CD14-positive monocyte (primary cell): Measurements from ENCODE around the gene C1orf74. TPM values are rescaled to one million over a fixed set of nuclear protein-coding genes. Genes with fewer than 3 reads are reported as not detected.

Experiments used
- DNase-seq, 3 donors: peaks; one replicate each; pipeline ENCODE4 v3.0.0-alpha.2; 2011 to 2022
- H2AFZ ChIP-seq: 2 replicates; pipeline ENCODE4 v1.6.0; 2012; ENCODE audit warnings: mild to moderate bottlenecking, low read depth, low read length, inconsistent platforms; ENCODE audit not compliant: insufficient read depth, poor library complexity, severe bottlenecking
- H3K27ac ChIP-seq, 2 donors: 1 replicate in 1 of 2; 2 replicates in 1 of 2; pipeline ENCODE4 v1.5.1; 2012 to 2013; ENCODE audit warnings: low read length in 2 of 2, control low read depth in 1 of 2, inconsistent platforms in 1 of 2, low read depth in 1 of 2, mild to moderate bottlenecking in 1 of 2
- H3K27me3 ChIP-seq, 2 donors: one replicate each; pipeline versions ENCODE4 v1.6.0 to v1.6.1; 2011 to 2013; ENCODE audit warnings: low read length in 2 of 2; ENCODE audit not compliant: control insufficient read depth in 2 of 2, insufficient read depth in 2 of 2
- H3K36me3 ChIP-seq, 2 donors: replicated peaks in 1 of 2; 1 replicate in 1 of 2; 2 replicates in 1 of 2; pipeline versions ENCODE4 v1.5.1 to v1.6.1; 2012 to 2013; ENCODE audit warnings: low read length in 2 of 2, control low read depth in 1 of 2, inconsistent platforms in 1 of 2, mild to moderate bottlenecking in 1 of 2; ENCODE audit not compliant: insufficient read depth in 2 of 2, control insufficient read depth in 1 of 2
- H3K4me1 ChIP-seq, 2 donors: 1 replicate in 1 of 2; 2 replicates in 1 of 2; pipeline versions ENCODE4 v1.5.1 to v1.6.1; 2012 to 2013; ENCODE audit warnings: low read length in 2 of 2, control low read depth in 1 of 2, inconsistent platforms in 1 of 2, mild to moderate bottlenecking in 1 of 2, moderate library complexity in 1 of 2; ENCODE audit not compliant: insufficient read depth in 2 of 2, control insufficient read depth in 1 of 2
- H3K4me2 ChIP-seq: replicated peaks from 2 replicates; pipeline ENCODE3; 2012; ENCODE audit warnings: low read length, moderate library complexity, mild to moderate bottlenecking; ENCODE audit not compliant: poor library complexity, severe bottlenecking; ENCODE audit errors: extremely low read depth
- H3K4me3 ChIP-seq, 3 experiments: fragments of 200-600 bp in 1 of 3; sonication (generic) in 1 of 3; replicated peaks in 1 of 3; 1 replicate in 2 of 3; 2 replicates in 1 of 3; pipeline ENCODE4 v1.5.1; 2011 to 2013; ENCODE audit warnings: low read length in 3 of 3, mild to moderate bottlenecking in 3 of 3, control low read depth in 2 of 3, low read depth in 2 of 3, inconsistent platforms in 1 of 3, moderate library complexity in 1 of 3
- H3K79me2 ChIP-seq: 2 replicates; pipeline ENCODE4 v1.6.0; 2012; ENCODE audit warnings: mild to moderate bottlenecking, control low read depth, inconsistent platforms, low read length, moderate library complexity; ENCODE audit not compliant: insufficient read depth
- H3K9ac ChIP-seq: 2 replicates; pipeline ENCODE4 v1.6.0; 2017; ENCODE audit warnings: low read length, mild to moderate bottlenecking; ENCODE audit not compliant: insufficient read depth, poor library complexity, severe bottlenecking
- H3K9me3 ChIP-seq, 2 donors: replicated peaks in 1 of 2; 1 replicate in 1 of 2; 2 replicates in 1 of 2; pipeline versions ENCODE4 v1.5.1 to v1.6.1; 2012 to 2013; ENCODE audit warnings: low read length in 2 of 2, control low read depth in 1 of 2; ENCODE audit not compliant: control insufficient read depth in 1 of 2, insufficient read depth in 1 of 2
- H4K20me1 ChIP-seq: 2 replicates; pipeline ENCODE4 v1.6.0; 2012; ENCODE audit warnings: mild to moderate bottlenecking, low read length, control low read depth, moderate library complexity; ENCODE audit not compliant: insufficient read depth
- H3K27ac Mint-ChIP-seq, 7 donors: one replicate each; pipeline ENCODE4 v1.8.0; 2020; ENCODE audit warnings: mild to moderate bottlenecking in 7 of 7, mixed read lengths in 7 of 7, moderate library complexity in 6 of 7, inconsistent platforms in 2 of 7
- H3K27me3 Mint-ChIP-seq, 3 donors: one replicate each; pipeline ENCODE4 v1.8.0; 2021 to 2022; ENCODE audit warnings: low read depth in 3 of 3, mild to moderate bottlenecking in 3 of 3, mixed read lengths in 3 of 3, moderate library complexity in 3 of 3, inconsistent platforms in 1 of 3
- H3K36me3 Mint-ChIP-seq, 2 donors: one replicate each; pipeline ENCODE4 v1.8.0; 2020; ENCODE audit warnings: mixed read lengths in 2 of 2, inconsistent platforms in 1 of 2, mild to moderate bottlenecking in 1 of 2
- H3K4me1 Mint-ChIP-seq: one replicate; pipeline ENCODE4 v1.8.0; 2020; ENCODE audit warnings: mild to moderate bottlenecking, mixed read lengths
- H3K4me3 Mint-ChIP-seq, 2 donors: one replicate each; pipeline ENCODE4 v1.8.0; 2020; ENCODE audit warnings: mild to moderate bottlenecking in 2 of 2, mixed read lengths in 2 of 2, moderate library complexity in 1 of 2
- H3K9me3 Mint-ChIP-seq, 7 donors: one replicate each; pipeline ENCODE4 v1.8.0; 2020 to 2022; ENCODE audit warnings: mixed read lengths in 7 of 7, mild to moderate bottlenecking in 6 of 7, moderate library complexity in 6 of 7, inconsistent platforms in 2 of 7
- CTCF ChIP-seq: fragments of 200-600 bp; IDR thresholded peaks from one replicate; pipeline ENCODE4 v1.8.0; 2022; ENCODE audit warnings: antibody characterized with exemption, mild to moderate bottlenecking
- WGBS: methylation state at CpG from one replicate; pipeline ENCODE4 v1.1.5; 2013; ENCODE audit warnings: missing lambda C conversion rate; ENCODE audit not compliant: insufficient coverage; 5-methylcytosine and 5-hydroxymethylcytosine counted together
- intact Hi-C, 2 donors: fragments of 100-400 bp; cut with micrococcal nuclease; formaldehyde crosslinking; loops; one replicate each; pipeline versions ENCODE4 v1.15.0 to v1.15.1; 2023
- polyA plus RNA-seq, 3 donors: library from polyadenylated mRNA; depleted of rRNA in 1 of 3; unstranded in 2 of 3; stranded (reverse) in 1 of 3; fragments of 300-500 nt in 2 of 3; fragments of >200 nt in 1 of 3; fragmentation: Illumina TruSeq in 2 of 3; gene quantifications; 1 replicate in 2 of 3; 2 replicates in 1 of 3; pipeline ENCODE4 v1.2.3, GENCODE V29; 2012 to 2021

The C1orf74 gene
- polyA plus RNA-seq, 3 donors, result 0.07 to 0.47 (median 0.19) TPM

GRCh38 chr1:209809611-209810010 lies 25.3 kb upstream of the C1orf74 start:
- H3K9ac ChIP-seq, result no peak overlapping the region
- no peak for TF ChIP-seq CTCF
- 100% methylated on average over 1 of the region's 4 CpGs for WGBS
- H3K4me2 ChIP-seq, result no peak overlapping the region
- intact Hi-C loops, result no loop called here
- no peak overlapping the region for H3K27ac ChIP-seq
- Mint-ChIP-seq H3K4me3 (no peak overlapping the region), H3K27me3 (peaks cover 8 to 12% (median 8%) of the 10 kb centered on the region in 3 donors), H3K4me1 (peaks cover 22% of the 10 kb centered on the region), H3K27ac (no peak overlapping the region), H3K9me3 (no peaks in the 10 kb centered on the region), H3K36me3 (no peaks in the 10 kb centered on the region)
- no peaks in the 10 kb centered on the region for H3K9me3 ChIP-seq
- H3K4me1 ChIP-seq, result peaks cover 12 to 13% of the 10 kb centered on the region in 2 donors
- H3K27me3 ChIP-seq, result no peaks in the 10 kb centered on the region
- no peak for DNase-seq
- no peaks in the 10 kb centered on the region for H3K79me2 ChIP-seq
- no peaks in the 10 kb centered on the region for H3K36me3 ChIP-seq
- no peak overlapping the region for H3K4me3 ChIP-seq
- H4K20me1 ChIP-seq, result no peaks in the 10 kb centered on the region
- H2AFZ ChIP-seq, result no peak overlapping the region

GRCh38 chr1:209808059-209808581 lies 23.8 kb upstream of the C1orf74 start:
- H4K20me1 ChIP-seq, result no peaks in the 10 kb centered on the region
- H3K27ac Mint-ChIP-seq, result no peak overlapping the region
- no peaks in the 10 kb centered on the region for H3K9me3 ChIP-seq
- H3K9me3 Mint-ChIP-seq, result no peaks in the 10 kb centered on the region
- H3K4me3 Mint-ChIP-seq, result no peak overlapping the region
- peaks cover 12 to 13% of the 10 kb centered on the region in 2 donors for H3K4me1 ChIP-seq
- no peaks in the 10 kb centered on the region for H3K79me2 ChIP-seq
- peaks cover 22% of the 10 kb centered on the region for H3K4me1 Mint-ChIP-seq
- H3K27me3 ChIP-seq, result no peaks in the 10 kb centered on the region
- no peak for TF ChIP-seq CTCF
- H3K27me3 Mint-ChIP-seq, result peaks cover 9 to 21% (median 10%) of the 10 kb centered on the region in 3 donors
- no peaks in the 10 kb centered on the region for H3K36me3 ChIP-seq
- H3K9ac ChIP-seq, result no peak overlapping the region
- peak in 1 of 3 donors; percentile 13 for DNase-seq
- H3K36me3 Mint-ChIP-seq, result no peaks in the 10 kb centered on the region
- H3K4me2 ChIP-seq, result no peak overlapping the region
- H2AFZ ChIP-seq, result no peak overlapping the region
- no peak overlapping the region for H3K27ac ChIP-seq
- no peak overlapping the region for H3K4me3 ChIP-seq
- intact Hi-C loops, result no loop called here
